GM13976 (cell line): ENCODE data around the gene CBX8.

Experiments used
- DNase-seq: peaks from one replicate; pipeline ENCODE4 v3.0.0; 2012; ENCODE audit warnings: low spot score
- CTCF ChIP-seq: IDR thresholded peaks from 2 replicates; pipeline ENCODE4 v1.5.1; 2012; ENCODE audit warnings: borderline replicate concordance, mild to moderate bottlenecking; ENCODE audit not compliant: insufficient read depth; ENCODE audit errors: extremely low read depth, missing control alignments, control extremely low read depth
- in situ Hi-C: fragments of 300-500 bp; cut with MboI; formaldehyde crosslinking; loops from one replicate; pipeline ENCODE4 v1.12.0; 2022; ENCODE audit warnings: low sequenced_read_pairs, mixed read lengths, inconsistent platforms; ENCODE audit not compliant: unreplicated experiment

Gene CBX8

DNA sequence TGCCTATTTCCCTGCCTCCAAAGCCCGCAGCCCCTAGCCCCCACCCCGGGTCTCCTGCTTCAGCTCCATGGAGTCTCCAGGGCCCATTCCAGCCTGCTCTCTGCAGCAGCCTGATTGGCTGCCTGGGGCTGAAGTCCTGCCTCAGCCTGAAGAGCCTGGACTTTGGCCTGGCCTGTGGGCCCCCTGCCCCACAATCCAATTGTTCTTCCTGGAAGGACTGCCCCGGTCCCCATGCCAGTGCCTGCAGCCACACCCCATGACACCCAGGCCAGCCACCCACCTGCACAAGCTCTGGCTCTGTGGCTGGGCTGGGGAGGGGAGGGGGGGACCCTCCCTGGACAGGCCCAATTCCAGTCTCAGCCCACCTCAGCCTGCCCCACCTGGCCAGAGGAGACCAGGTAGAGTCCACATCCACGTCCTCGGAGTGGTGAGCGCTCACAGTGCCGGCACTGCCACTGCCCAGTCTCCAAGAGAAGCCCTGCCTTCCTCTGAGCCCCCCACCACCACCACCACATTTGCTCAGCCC is 53.9 kb downstream of the CBX8 start:
- TF ChIP-seq CTCF = no peak
- in situ Hi-C loops = no loop called here
- no peak for DNase-seq

- in situ Hi-C loops = no loop called here
- DNase-seq = no peak
- TF ChIP-seq CTCF = no peak
Observed at GRCh38 chr17:79742589-79742918, 54.3 kb downstream of the CBX8 start.
